ENCODE measurements around the gene LGALS14.
"Not testable (repeated sequence)": the region's sequence is repeated elsewhere in the genome, so short reads cannot be mapped to it uniquely, and the experiment has no call there.

- not testable (repeated sequence) for TF ChIP-seq CTCF (IDR thresholded peaks at IDR 0.05; ENCODE audit: borderline replicate concordance, extremely low read depth, low read length, poor library complexity, severe bottlenecking); EZH2 (IDR thresholded peaks at IDR 0.05; ENCODE audit: borderline replicate concordance, low read depth, low read length, severe bottlenecking)
These were observed 34.4 kb upstream of the LGALS14 start for GRCh38 chr19:39669860-39670259.
